Medulla oblongata (tissue), 1 donor: ENCODE data around the gene ERFE.
"Not testable (repeated sequence)": the region's sequence is repeated elsewhere in the genome, so short reads cannot be mapped to it uniquely, and the experiment has no call there.

Experiments
- DNase-seq: peaks from one replicate; pipeline ENCODE4 v3.0.0-alpha.2; 2015; ENCODE audit errors: extremely low spot score

The ERFE gene, protein sequence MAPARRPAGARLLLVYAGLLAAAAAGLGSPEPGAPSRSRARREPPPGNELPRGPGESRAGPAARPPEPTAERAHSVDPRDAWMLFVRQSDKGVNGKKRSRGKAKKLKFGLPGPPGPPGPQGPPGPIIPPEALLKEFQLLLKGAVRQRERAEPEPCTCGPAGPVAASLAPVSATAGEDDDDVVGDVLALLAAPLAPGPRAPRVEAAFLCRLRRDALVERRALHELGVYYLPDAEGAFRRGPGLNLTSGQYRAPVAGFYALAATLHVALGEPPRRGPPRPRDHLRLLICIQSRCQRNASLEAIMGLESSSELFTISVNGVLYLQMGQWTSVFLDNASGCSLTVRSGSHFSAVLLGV

DNA sequence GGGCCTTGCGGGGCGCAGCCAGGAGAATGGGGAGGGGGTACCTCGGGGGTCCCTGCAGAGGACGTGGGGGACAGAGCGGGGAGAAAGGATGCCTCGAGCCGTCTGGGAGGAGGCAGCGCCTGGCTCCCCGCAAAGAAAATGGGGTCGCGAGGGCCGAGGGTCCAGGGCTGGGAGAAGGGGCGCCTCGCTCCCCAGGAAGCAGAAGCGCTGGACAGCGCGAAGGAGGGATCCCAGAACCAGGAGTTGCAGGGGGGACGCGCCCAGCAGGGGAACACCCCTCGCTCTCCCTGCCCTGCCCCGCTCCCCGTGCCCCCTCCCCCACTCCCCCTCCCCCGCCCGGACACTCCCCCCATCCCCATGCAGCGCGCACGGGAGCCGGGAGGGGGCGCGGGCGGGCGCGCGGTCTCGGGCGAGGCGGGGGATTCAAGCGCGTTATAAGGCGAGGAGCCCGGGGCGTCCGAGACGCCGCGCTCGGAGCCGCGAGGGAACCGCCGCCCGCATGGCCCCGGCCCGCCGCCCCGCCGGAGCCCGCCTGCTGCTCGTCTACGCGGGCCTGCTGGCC lies at the start of gene ERFE:
Gene ERFE, plus strand, starts transcription at position 462 of the 562 bp plus-strand sequence. Its CDS starts 38 bp downstream, at position 500.
- peak; percentile 21 for DNase-seq

DNA sequence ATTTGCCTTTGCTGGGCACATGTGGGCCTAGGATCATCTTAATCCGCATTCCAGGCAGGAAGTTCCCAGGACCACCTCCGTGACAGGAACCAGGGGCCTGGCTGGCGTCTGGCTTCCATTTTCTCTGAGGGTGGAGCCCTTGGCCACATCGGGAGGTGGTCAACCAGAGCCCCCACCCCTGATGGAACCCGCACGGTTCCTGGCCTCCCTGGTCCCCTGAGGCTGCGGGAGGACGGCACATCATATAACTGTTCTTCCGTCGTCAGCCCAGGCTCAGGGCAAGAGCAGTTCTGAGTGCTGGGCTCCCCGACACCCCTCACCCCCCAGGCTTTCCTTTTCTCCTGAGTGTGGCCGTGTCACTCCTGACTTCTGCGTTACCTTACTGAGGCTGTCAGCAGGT lies 45.2 kb upstream of the ERFE start:
- DNase-seq: no peak

DNA sequence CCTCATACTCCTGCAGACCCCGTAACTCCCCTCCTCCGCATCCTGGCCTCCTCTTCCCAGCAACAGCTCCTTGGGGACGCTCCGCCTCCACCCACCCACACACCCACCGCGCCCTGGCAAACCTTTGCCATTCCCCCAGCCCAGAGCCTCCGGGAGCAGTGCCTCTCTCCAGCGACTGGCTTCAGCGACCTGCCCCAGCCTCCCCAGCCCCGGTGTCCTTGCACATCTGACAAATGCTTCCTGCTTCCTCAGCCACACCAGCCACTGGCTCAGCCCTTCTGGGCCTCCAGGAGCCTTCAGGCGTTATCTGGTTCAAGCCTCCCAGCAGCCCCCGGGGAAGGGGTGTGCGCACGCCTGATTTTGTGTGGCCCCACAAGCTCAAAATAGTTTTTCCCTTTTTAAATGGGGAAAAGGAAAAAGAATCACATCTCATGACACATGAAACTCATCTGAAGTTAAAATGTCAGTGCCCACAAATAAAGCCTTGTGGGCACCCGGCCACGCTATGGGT lies 44.4 kb upstream of the ERFE start:
- DNase-seq: no peak

DNA sequence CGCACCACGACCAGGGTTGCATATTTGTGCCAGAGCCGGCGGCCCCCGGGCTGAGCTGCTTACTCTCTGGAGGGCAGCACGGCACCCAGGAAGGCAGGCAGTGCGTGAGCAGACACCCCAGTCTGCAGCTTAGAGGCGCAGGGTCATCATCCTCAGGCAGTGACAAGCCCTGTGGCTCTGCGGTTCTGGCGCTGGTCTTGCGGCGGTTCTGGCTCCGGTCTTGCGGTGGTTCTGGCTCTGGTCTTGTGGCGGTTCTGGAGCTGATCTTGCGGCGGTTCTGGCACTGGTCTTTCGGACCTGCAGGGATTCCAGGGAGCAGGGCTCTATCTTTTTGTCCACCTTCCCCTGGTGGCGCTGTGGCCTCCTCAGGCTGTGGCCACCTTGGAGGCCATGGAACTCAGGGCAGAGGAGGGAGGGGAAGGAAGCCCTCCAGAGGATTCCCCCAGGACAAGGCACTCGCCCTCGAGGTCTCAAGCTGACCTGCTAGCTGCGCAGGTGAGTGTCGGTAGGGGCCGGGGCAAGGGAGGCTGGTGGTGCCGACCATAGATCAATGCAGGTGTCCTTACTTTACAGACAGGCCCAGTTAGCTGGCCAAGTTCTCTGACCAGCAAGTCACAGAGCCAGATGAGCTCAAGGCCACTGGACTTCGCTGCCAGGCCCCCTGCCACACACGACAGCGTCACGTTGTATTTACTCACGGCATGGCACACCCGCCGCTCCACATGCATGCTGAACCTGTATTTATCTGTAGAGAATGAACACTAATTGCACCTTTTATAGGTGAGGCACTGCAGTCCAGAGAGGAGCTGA lies 43.7 kb upstream of the ERFE start:
- DNase-seq: no peak

DNA sequence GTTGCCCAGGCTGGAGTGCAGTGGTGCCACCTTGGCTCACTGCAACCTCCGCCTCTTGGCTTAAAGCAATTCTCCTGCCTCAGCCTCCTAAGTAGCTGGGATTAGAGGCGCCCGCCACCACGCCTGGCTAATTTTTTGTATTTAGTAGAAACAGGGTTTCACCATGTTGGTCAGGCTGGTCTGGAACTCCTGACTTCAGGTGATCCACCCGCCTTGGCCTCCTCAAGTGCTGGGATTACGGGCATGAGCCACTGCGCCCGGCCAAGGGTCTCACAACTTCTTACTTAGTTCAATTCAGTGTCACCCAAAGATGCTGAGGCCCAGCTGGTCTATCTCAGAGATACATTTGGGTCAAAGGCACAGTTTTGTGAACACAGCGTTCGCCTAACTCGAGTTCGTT lies 43.1 kb upstream of the ERFE start:
- DNase-seq: not testable (repeated sequence)

DNA sequence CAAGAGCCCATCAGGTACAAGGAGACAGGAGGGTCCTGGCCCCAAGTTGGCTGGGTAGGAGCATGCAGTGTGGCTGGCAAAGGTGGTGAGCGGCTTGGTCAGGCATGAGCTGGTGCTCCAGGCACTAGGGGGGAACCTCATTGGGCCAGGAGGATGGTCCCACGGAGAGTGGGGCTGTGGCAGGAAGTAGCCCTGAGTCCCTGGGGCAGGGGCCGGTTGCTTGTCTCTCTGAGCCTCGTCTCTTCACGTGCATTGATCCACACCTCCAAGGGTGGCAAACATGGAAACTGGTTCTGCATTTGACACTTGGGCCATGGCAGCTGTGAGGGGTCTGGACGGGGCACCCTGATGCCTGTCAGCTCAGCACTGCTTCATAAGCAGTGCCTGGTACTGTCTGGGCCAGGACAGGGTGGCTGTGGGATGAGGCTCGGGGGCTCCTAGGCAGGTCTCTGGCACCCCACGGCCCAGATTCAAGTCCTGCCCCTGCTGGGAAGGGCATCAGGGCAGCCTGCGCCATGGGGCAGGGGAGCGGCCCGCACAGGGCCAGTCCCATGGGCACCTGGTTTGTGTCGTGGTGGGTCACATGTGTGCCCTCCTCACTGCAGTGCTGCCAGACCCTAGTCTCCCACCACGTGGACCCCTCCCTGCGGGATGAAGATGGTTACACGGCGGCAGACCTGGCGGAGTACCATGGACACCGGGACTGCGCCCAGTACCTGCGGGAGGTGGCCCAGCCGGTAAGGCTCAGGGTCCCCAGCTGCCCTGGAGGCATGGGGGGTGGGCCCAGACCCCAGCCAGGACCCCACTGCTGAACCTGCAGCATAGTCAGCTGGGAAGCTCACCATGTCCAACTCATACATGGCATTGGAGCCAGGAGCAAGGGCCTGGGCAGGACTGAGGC lies 42.2 kb upstream of the ERFE start:
- DNase-seq: no peak

DNA sequence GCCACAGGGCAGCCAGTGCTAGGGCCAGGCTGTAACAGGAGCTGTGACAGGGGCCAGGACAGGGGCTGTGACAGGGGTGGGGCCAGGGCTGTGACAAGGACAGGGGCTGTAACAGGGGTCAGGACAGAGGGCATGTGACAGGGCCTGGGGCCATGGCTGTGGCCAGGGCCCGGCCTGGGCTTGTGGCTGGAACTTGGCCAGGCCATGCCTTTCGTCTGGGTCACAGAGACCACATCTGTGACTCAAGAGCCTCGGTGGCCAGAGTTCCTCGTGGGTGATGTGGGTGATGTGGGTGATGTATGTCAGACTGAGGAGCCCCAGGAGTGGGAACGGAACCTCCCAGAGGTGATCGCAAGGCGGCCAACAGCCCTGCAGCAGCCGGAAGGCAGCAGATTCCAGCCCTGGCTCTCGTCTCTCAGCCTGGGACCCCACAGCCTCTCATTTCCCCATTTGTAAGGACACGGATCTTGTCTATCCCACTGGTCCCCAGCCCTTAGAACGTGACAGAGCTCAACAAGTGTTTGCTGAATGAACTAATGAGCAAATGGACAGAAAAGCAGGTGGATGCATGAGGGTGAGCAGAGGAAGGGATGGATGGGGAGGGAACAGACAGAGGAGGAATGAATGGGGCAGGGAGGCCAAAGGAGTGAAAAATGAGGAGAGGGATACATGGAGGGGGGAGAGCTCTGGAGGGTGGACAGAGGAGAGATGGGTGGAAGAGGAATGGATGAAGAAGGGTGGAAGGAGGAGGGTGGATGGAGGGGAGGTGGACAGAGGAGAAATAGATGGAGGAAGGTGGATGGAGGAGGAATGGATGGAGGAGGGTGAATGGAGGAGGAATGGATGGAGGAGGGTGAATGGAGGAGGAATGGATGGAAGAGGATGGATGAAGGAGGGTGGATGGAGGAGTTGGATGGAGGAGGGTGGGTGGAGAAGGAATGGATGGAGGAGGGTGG lies 41.3 kb upstream of the ERFE start:
- no peak for DNase-seq

DNA sequence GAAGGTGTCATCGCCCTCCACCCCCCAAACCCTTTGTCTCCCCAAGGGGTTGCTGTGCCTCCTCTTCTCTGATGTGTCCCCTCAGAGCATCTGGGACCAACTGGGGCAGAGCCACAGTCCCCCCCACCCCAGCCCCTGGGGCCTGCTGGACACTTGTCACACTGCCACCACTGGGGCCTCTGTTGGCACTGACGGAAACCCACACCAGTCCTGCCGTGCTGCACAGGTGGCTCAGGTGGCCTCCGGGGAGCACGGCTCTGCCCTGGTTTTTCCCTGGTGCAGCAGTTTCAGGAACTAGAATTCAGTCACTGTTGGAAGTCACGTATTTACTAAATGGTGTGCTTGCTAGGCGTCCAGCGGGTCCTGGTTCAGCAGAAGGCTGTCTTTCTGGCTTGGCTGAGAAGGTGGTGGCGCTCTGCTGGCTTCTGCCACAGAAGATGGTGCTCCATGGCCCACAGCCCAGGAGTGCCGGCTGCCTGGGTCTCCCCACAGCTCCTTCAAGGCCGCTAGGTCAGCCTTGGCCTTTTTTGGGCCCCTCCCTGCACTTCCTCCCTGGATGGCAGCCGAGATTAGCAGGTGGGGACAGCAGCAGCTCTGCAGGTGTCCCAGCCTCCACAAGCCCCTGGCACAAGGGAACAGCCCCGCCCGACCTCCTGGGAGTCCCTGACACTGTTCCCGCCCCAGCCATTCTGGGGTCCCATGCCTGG lies 38.9 kb upstream of the ERFE start:
- no peak for DNase-seq

DNA sequence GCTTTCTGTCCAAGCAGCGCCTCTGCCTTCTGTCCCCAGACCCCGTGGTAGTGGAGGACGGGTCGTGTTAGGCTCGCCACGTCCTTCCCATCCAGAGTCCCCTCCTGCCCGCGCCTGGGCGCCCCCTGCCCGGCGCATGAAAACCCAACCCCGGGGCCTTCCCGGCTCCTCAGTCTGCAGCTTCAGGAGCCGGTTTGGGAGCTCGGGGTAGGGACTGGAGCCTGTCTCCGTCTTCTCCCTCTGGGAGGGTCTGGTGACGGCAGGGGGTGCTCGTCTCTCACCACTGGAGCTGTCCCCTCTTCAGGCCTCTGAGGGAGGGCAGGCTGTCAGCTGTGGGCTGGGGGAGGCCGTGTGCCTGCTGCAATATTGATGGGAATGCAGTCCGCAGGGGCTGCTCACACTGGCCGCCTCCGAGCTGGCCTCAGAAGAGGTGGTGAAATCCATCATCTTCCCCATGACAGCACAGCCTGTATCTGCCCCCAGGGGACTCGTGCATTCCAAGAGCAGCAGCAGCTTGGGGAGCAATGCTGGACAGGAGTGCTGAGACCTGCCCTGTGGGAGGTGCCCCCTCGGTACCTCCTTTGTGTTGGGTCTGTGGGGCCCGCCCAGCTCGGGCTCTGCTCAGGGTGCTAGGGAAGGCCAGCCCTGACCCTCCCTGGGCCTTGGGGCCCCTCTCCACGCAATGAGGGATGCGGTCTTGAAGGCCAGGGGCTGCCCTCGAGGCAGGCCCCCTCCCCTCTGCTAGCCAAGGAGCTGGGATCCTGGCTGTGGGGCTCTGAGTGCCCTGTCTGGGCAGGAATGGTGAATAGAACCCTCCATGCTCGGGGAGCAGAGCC lies 38.1 kb upstream of the ERFE start:
- DNase-seq: no peak

DNA sequence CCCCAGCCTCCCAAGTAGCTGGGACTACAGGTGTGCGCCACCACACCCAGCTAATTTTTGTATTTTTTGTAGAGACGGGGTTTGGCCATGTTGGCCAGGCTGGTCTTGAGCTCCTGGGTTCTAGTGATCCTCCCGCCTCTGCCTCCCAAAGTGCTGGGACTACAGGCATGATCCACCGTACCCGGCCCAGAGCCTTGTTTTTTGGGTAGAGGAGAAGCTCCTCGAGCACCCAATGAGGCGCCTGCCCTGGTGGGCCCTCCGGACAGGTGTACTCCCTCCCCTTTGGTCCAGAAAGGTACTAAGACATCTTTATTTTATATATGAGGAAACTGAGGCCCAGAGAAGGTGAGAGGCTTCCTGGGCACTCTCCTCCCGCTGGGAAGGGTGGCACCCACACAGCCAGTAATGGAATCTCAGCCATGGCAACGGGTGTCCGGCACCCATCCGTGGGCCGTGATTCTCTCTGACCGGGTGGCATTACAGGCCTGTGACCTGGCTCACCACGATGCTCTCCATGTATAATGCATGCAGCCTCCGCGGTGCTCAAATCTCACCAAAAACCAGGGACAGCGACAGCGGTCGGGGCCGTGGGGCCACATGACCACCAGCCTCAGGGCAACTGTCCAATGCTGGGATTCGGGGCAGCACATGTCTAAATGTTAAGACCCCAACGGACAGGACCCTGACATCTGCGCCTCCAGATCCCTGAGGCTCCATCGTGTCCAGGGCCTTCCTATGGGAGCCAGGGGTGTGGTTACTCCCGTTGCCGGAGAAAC lies 37.1 kb upstream of the ERFE start:
- DNase-seq: no peak

DNA sequence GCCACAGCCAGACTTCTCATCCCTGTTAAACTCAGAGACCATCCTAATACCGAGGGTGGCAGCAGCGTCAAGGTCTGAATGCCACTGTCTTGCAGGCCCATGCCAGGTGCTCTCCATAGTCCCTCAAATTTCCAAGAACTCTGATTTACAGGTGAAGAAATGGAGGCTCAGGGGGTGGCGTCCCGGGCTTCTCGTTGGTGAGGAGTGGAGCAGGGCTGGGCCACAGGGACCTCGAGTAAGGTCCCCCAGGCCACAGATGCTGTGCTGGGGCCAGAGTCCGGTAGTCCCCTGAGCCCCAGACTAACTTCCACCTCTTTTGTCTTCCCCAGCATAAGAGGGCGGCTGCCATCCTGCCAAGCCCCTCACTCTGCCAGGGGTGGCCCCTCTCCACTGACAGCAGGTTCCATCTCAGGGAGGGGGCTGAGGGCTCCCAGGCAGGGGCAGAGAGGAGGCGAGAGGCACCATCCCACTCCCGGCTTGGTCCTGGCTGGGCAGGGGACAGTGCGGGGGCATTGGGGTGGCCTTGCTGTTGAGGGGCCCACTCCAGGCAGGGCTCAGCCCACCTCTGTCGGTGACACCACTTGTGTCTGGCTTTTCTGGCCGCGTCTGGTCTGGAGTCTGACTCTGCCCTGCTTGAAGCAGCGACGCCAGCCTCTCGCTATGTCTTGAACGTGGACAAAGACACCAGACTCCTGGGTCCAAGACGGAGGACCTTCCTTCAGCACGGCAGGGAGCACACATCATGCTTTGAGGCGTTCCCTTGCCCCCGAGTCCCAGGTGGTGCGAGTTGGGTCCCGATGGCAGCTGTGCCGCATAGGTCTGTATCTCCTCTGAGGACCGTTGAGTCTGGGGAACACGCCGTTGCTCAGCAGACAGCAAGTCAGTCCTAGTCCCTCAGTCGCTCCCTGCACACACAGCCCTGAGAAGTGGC lies 36.2 kb upstream of the ERFE start:
- no peak for DNase-seq

DNA sequence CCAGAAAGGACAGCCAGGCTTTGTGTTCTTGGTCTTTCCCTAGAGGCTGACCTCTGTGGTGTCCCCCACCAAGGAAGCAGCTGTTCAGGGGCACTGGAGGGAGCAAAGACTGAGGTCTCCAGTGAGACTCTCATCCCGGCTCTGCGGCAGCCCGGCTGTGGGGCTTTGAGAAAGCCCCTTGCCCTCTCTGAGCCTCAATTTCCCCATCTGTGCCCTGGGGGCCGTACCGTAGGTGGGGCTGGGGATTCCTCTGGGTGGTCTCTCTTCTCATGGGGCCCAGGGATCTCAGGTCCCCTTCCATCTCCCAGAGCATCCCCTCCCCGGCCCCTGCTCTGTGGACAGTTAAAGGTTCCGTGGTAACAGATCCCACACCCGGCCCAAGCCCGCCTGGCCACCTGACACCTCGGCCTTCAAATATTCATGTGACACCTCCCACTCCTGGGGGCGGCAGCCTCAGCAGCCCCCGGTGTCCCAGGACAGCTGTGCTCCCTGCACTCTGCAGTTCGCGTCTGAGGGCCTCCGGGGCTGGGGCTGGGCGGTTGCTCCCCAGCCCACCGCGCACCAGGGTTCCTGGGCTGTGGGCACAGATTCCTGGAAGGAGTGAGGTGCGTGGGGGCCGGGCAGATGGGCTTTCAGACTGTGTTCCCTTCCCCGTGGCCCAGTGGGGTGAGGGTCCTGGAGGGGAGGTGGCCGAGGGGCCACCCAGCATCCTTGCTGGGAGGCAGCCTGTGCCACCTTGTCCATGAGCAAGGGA lies 35.4 kb upstream of the ERFE start:
- DNase-seq: no peak

DNA sequence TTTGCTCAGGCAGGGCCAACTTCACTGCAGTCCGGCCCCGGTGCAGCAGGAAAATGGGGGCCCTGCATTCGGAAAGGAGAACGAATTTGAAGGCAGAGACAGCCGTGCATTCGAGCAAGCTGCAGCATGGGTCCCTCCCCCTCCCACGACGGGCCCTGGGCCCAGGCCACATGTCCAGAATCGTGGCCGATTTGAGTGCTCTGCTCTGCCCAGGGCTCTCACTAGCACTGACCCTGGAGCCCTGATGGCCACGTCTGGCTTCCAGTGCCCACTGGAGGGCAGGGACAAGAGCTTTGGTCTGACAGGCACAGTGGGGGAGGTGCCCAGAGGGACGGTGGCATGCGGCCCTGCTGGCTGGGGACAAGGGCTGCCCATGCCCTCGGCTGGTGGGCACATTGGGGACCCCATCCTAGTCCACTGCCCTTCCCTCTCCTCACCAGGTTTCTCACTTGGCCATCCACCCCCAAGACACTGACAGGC lies 34.7 kb upstream of the ERFE start:
- DNase-seq: no peak

DNA sequence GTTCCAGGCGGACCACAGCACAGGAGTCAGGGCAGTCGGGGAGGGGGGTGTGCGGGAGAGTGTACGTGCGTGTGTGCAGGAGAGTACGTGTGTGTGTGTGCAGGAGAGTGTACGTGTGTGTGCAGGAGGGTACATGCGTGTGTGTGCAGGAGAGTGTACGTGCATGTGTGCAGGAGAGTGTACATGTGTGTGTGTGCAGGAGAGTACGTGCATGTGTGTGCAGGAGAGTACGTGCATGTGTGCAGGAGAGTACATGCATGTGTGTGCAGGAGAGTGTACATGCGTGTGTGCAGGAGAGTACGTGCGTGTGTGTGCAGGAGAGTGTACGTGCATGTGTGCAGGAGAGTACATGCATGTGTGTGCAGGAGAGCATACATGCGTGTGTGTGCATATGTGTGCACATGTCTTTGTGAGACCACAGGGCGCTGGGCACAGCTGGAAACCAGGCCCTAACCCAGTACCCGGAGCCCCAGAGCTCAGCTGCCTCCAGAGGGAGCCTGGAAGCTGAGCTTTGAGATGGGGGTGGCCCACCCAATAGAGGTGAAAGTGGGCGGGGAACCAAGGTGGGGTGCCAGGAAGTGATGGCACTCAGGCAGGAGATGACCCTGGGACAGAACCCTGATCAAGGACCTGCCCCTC lies 34.2 kb upstream of the ERFE start:
- no peak for DNase-seq

DNA sequence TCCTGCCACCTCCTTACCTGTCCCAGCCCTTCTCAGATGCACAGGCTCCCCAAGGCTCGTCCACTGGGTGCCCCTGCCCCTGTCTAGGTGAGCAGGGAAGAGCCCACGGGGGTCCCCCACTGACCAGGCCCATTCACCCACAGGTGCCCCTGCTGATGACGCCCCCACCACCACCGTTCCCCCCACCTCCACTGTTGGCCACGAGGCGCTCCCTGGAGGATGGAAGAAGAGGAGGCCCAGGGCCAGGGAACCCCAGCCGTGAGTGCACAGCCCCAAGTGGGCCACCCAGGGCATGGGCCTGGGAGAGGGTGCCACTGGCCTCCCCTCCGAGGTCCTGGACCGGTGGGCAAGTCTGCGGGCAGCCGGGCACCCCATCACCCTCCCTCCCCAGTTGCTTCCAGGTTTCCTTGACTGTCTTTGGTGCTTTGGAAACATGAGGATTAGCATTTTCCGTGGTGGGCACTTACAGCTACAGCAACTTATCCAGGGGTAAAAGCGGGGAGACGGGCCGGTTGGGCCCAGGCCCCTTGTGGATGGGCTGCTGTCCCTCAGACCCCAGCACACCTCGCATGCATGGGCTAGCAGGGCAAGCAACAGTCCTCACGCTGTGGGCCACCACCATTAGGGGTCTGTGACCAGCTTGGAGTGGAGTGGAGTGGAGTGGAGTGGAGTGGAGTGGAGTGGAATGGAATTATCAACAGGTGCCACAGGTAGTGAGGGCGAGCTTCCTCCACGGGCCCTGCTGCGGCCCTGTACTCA lies 33.5 kb upstream of the ERFE start:
- DNase-seq: no peak
